ENCODE results near the gene ITGAL.
"Not testable (repeated sequence)": the region's sequence is repeated elsewhere in the genome, so short reads cannot be mapped to it uniquely, and the experiment has no call there.

ITGAL gene

GRCh38 chr16:30540916-30541464 lies 68.4 kb downstream of the ITGAL start:
- not testable (repeated sequence) for H3K27ac ChIP-seq (ENCODE audit: low read depth, low read length); H3K9ac ChIP-seq (ENCODE audit: low read length in 5 of 5); H3K4me3 ChIP-seq (ENCODE audit: low read depth in 1 of 5, low read length in 5 of 5); H3K9me3 ChIP-seq (ENCODE audit: control insufficient read depth in 5 of 5, low read length in 5 of 5); H3K27me3 ChIP-seq (ENCODE audit: control insufficient read depth in 5 of 5, insufficient read depth in 4 of 5, low read length in 5 of 5); H3K36me3 ChIP-seq (ENCODE audit: control insufficient read depth in 5 of 5, insufficient read depth in 5 of 5, low read length in 5 of 5)
- peaks cover under 1 to 12% (median 2%) of the 10 kb centered on the region in 5 donors for H3K4me1 ChIP-seq (ENCODE audit: control insufficient read depth in 5 of 5, insufficient read depth in 5 of 5, low read length in 5 of 5)

- H3K9ac ChIP-seq (ENCODE audit: low read length in 5 of 5): no peak overlapping the region
- H3K27ac ChIP-seq (ENCODE audit: low read depth, low read length): no peak overlapping the region
- peaks cover 0 to 11% (median 1%) of the 10 kb centered on the region in 5 donors for H3K4me1 ChIP-seq (ENCODE audit: control insufficient read depth in 5 of 5, insufficient read depth in 5 of 5, low read length in 5 of 5)
- no peaks in the 10 kb centered on the region for H3K27me3 ChIP-seq (ENCODE audit: control insufficient read depth in 5 of 5, insufficient read depth in 4 of 5, low read length in 5 of 5)
- H3K9me3 ChIP-seq (ENCODE audit: control insufficient read depth in 5 of 5, low read length in 5 of 5): no peaks in the 10 kb centered on the region
- no peaks in the 10 kb centered on the region for H3K36me3 ChIP-seq (ENCODE audit: control insufficient read depth in 5 of 5, insufficient read depth in 5 of 5, low read length in 5 of 5)
- H3K4me3 ChIP-seq (ENCODE audit: low read depth in 1 of 5, low read length in 5 of 5): no peak overlapping the region
Observed at GRCh38 chr16:30541502-30542329, 69.2 kb downstream of the ITGAL start.

- H3K9ac ChIP-seq (ENCODE audit: low read length in 5 of 5): no peak overlapping the region
- H3K36me3 ChIP-seq (ENCODE audit: control insufficient read depth in 5 of 5, insufficient read depth in 5 of 5, low read length in 5 of 5): no peaks in the 10 kb centered on the region
- H3K4me1 ChIP-seq (ENCODE audit: control insufficient read depth in 5 of 5, insufficient read depth in 5 of 5, low read length in 5 of 5): peaks cover 0 to 11% (median 1%) of the 10 kb centered on the region in 5 donors
- no peaks in the 10 kb centered on the region for H3K9me3 ChIP-seq (ENCODE audit: control insufficient read depth in 5 of 5, low read length in 5 of 5)
- H3K27ac ChIP-seq (ENCODE audit: low read depth, low read length): no peak overlapping the region
- H3K27me3 ChIP-seq (ENCODE audit: control insufficient read depth in 5 of 5, insufficient read depth in 4 of 5, low read length in 5 of 5): no peaks in the 10 kb centered on the region
- no peak overlapping the region for H3K4me3 ChIP-seq (ENCODE audit: low read depth in 1 of 5, low read length in 5 of 5)
Observed at GRCh38 chr16:30543067-30543466, 70.5 kb downstream of the ITGAL start.

GRCh38 chr16:30546115-30546514 lies 73.6 kb downstream of the ITGAL start:
- Histone ChIP-seq H3K9me3 (ENCODE audit: control insufficient read depth in 5 of 5, low read length in 5 of 5) (no peaks in the 10 kb centered on the region), H3K27ac (ENCODE audit: low read depth, low read length) (no peak overlapping the region), H3K36me3 (ENCODE audit: control insufficient read depth in 5 of 5, insufficient read depth in 5 of 5, low read length in 5 of 5) (no peaks in the 10 kb centered on the region), H3K4me1 (ENCODE audit: control insufficient read depth in 5 of 5, insufficient read depth in 5 of 5, low read length in 5 of 5) (peaks cover 0 to 9% (median 1%) of the 10 kb centered on the region in 5 donors), H3K27me3 (ENCODE audit: control insufficient read depth in 5 of 5, insufficient read depth in 4 of 5, low read length in 5 of 5) (no peaks in the 10 kb centered on the region), H3K4me3 (ENCODE audit: low read depth in 1 of 5, low read length in 5 of 5) (no peak overlapping the region), H3K9ac (ENCODE audit: low read length in 5 of 5) (peak overlapping the region in 1 of 5 donors; percentile 17)

GRCh38 chr16:30548416-30549253 lies 76.1 kb downstream of the ITGAL start:
- H3K9ac ChIP-seq (ENCODE audit: low read length in 5 of 5): no peak overlapping the region
- H3K4me3 ChIP-seq (ENCODE audit: low read depth in 1 of 5, low read length in 5 of 5): no peak overlapping the region
- H3K27ac ChIP-seq (ENCODE audit: low read depth, low read length): no peak overlapping the region
- no peaks in the 10 kb centered on the region for H3K9me3 ChIP-seq (ENCODE audit: control insufficient read depth in 5 of 5, low read length in 5 of 5)
- peaks cover 0 to 3% (median 0%) of the 10 kb centered on the region in 5 donors for H3K4me1 ChIP-seq (ENCODE audit: control insufficient read depth in 5 of 5, insufficient read depth in 5 of 5, low read length in 5 of 5)
- no peaks in the 10 kb centered on the region for H3K27me3 ChIP-seq (ENCODE audit: control insufficient read depth in 5 of 5, insufficient read depth in 4 of 5, low read length in 5 of 5)
- H3K36me3 ChIP-seq (ENCODE audit: control insufficient read depth in 5 of 5, insufficient read depth in 5 of 5, low read length in 5 of 5): peaks cover 0 to 8% (median 0%) of the 10 kb centered on the region in 5 donors

- no peak overlapping the region for H3K4me3 ChIP-seq (ENCODE audit: low read depth in 1 of 5, low read length in 5 of 5)
- H3K4me1 ChIP-seq (ENCODE audit: control insufficient read depth in 5 of 5, insufficient read depth in 5 of 5, low read length in 5 of 5): peaks cover 0 to 6% (median 0%) of the 10 kb centered on the region in 5 donors
- H3K9me3 ChIP-seq (ENCODE audit: control insufficient read depth in 5 of 5, low read length in 5 of 5): no peaks in the 10 kb centered on the region
- H3K27ac ChIP-seq (ENCODE audit: low read depth, low read length): no peak overlapping the region
- H3K36me3 ChIP-seq (ENCODE audit: control insufficient read depth in 5 of 5, insufficient read depth in 5 of 5, low read length in 5 of 5): peaks cover 0 to 36% (median 21%) of the 10 kb centered on the region in 5 donors
- H3K9ac ChIP-seq (ENCODE audit: low read length in 5 of 5): no peak overlapping the region
- no peaks in the 10 kb centered on the region for H3K27me3 ChIP-seq (ENCODE audit: control insufficient read depth in 5 of 5, insufficient read depth in 4 of 5, low read length in 5 of 5)
Observed at GRCh38 chr16:30551781-30552180, 79.2 kb downstream of the ITGAL start.

GRCh38 chr16:30552956-30553355 lies 80.4 kb downstream of the ITGAL start:
- H3K27ac ChIP-seq (ENCODE audit: low read depth, low read length): no peak overlapping the region
- peaks cover 0 to 36% (median 21%) of the 10 kb centered on the region in 5 donors for H3K36me3 ChIP-seq (ENCODE audit: control insufficient read depth in 5 of 5, insufficient read depth in 5 of 5, low read length in 5 of 5)
- H3K4me3 ChIP-seq (ENCODE audit: low read depth in 1 of 5, low read length in 5 of 5): no peak overlapping the region
- H3K27me3 ChIP-seq (ENCODE audit: control insufficient read depth in 5 of 5, insufficient read depth in 4 of 5, low read length in 5 of 5): no peaks in the 10 kb centered on the region
- peak overlapping the region in 1 of 5 donors; percentile 3 for H3K9ac ChIP-seq (ENCODE audit: low read length in 5 of 5)
- peaks cover 0 to 17% (median 10%) of the 10 kb centered on the region in 5 donors for H3K4me1 ChIP-seq (ENCODE audit: control insufficient read depth in 5 of 5, insufficient read depth in 5 of 5, low read length in 5 of 5)
- no peaks in the 10 kb centered on the region for H3K9me3 ChIP-seq (ENCODE audit: control insufficient read depth in 5 of 5, low read length in 5 of 5)

GRCh38 chr16:30553393-30553899 lies 80.9 kb downstream of the ITGAL start:
- H3K4me1 ChIP-seq (ENCODE audit: control insufficient read depth in 5 of 5, insufficient read depth in 5 of 5, low read length in 5 of 5): peaks cover 0 to 17% (median 10%) of the 10 kb centered on the region in 5 donors

GRCh38 chr16:30554557-30555314 lies 82.2 kb downstream of the ITGAL start:
- no peak overlapping the region for H3K4me3 ChIP-seq (ENCODE audit: low read depth in 1 of 5, low read length in 5 of 5)
- H3K27me3 ChIP-seq (ENCODE audit: control insufficient read depth in 5 of 5, insufficient read depth in 4 of 5, low read length in 5 of 5): no peaks in the 10 kb centered on the region

More at GRCh38 chr16:30553393-30553899, 80.9 kb downstream of the ITGAL start:
- Histone ChIP-seq H3K9ac (ENCODE audit: low read length in 5 of 5) (peak overlapping the region in 1 of 5 donors; percentile 3), H3K27me3 (ENCODE audit: control insufficient read depth in 5 of 5, insufficient read depth in 4 of 5, low read length in 5 of 5) (no peaks in the 10 kb centered on the region), H3K9me3 (ENCODE audit: control insufficient read depth in 5 of 5, low read length in 5 of 5) (no peaks in the 10 kb centered on the region), H3K4me3 (ENCODE audit: low read depth in 1 of 5, low read length in 5 of 5) (no peak overlapping the region), H3K36me3 (ENCODE audit: control insufficient read depth in 5 of 5, insufficient read depth in 5 of 5, low read length in 5 of 5) (peaks cover 0 to 36% (median 21%) of the 10 kb centered on the region in 5 donors), H3K27ac (ENCODE audit: low read depth, low read length) (no peak overlapping the region)

More at GRCh38 chr16:30554557-30555314, 82.2 kb downstream of the ITGAL start:
- H3K4me1 ChIP-seq (ENCODE audit: control insufficient read depth in 5 of 5, insufficient read depth in 5 of 5, low read length in 5 of 5): peaks cover 0 to 21% (median 14%) of the 10 kb centered on the region in 5 donors
- H3K9me3 ChIP-seq (ENCODE audit: control insufficient read depth in 5 of 5, low read length in 5 of 5): no peaks in the 10 kb centered on the region
- no peak overlapping the region for H3K9ac ChIP-seq (ENCODE audit: low read length in 5 of 5)
- H3K36me3 ChIP-seq (ENCODE audit: control insufficient read depth in 5 of 5, insufficient read depth in 5 of 5, low read length in 5 of 5): peaks cover 0 to 36% (median 21%) of the 10 kb centered on the region in 5 donors
- H3K27ac ChIP-seq (ENCODE audit: low read depth, low read length): no peak overlapping the region
